ENCODE results near the gene SUCNR1.

GRCh38 chr3:151859233-151859673, 14.2 kb upstream of the SUCNR1 start:
- TF ChIP-seq CTCF (IDR thresholded peaks at IDR 0.05) (no peak), EZH2 (IDR thresholded peaks at IDR 0.05; ENCODE audit: borderline replicate concordance, insufficient read depth, low read depth, low read length, poor library complexity, severe bottlenecking) (no peak)
